ENCODE results near the gene MPV17L.
"Not testable (repeated sequence)": the region's sequence is repeated elsewhere in the genome, so short reads cannot be mapped to it uniquely, and the experiment has no call there.

The MPV17L gene

DNA sequence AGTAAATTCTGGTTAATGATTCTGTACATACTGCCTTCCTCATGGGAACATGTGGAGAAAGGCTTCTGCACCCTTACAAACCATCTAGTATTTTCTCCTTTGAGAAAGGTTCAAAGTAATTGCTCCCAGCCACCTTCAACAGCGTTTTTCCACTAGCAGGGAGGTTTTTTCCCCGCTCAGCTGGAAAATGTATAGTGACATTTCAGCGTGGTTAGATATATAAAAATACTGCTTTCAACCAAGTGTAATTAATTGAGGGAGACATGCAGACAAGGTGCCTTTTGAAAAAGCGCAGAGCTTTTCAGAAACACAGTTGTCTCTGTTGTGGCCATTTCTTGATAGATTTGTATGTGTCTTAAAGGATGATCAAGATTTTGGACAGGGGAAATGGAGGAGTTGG lies 44.0 kb downstream of the MPV17L start:
- H2BK120ac ChIP-seq (ENCODE audit: low read depth, low read length): no peak overlapping the region
- H3K79me1 ChIP-seq (ENCODE audit: low read depth, low read length): peaks cover 4% of the 10 kb centered on the region
- H3K9ac ChIP-seq (ENCODE audit: low read depth, low read length, poor library complexity): no peak overlapping the region
- H3K4me3 ChIP-seq (ENCODE audit: low read length in 2 of 2): no peak overlapping the region
- H3K9me3 ChIP-seq (replicated peaks in 1 of 2; ENCODE audit: control insufficient read depth in 2 of 2, insufficient read depth in 1 of 2, low read depth in 1 of 2, low read length in 2 of 2): no peaks in the 10 kb centered on the region
- H2BK12ac ChIP-seq (ENCODE audit: low read length): no peak overlapping the region
- no peak overlapping the region for H2AK5ac ChIP-seq (ENCODE audit: low read depth, low read length)
- no peaks in the 10 kb centered on the region for H3K27me3 ChIP-seq (ENCODE audit: control insufficient read depth in 3 of 3, insufficient read depth in 3 of 3, low read depth in 1 of 3, low read length in 3 of 3)
- no peak overlapping the region for H3K14ac ChIP-seq (ENCODE audit: low read length)
- no peak for DNase-seq (ENCODE audit: low spot score)
- WGBS, 2 donors (ENCODE audit: extremely low coverage in 2 of 2, insufficient read length in 2 of 2, insufficient replicate concordance in 1 of 2): no CpG with 5 or more reads among the region's 4 CpGs
- H2AFZ ChIP-seq (ENCODE audit: low read length): no peak overlapping the region
- no peak overlapping the region for H3K18ac ChIP-seq (ENCODE audit: low read length)
- H2BK5ac ChIP-seq (ENCODE audit: low read length): no peak overlapping the region
- H2BK15ac ChIP-seq (ENCODE audit: low read length): no peak overlapping the region
- H3K36me3 ChIP-seq (replicated peaks in 1 of 2; ENCODE audit: control insufficient read depth in 2 of 2, insufficient read depth in 2 of 2, low read length in 2 of 2): no peaks in the 10 kb centered on the region
- H3K27ac ChIP-seq (replicated peaks; ENCODE audit: low read length): no peak overlapping the region
- peak overlapping the region; percentile 11 for H3K4me2 ChIP-seq (ENCODE audit: insufficient read depth, low read length, poor library complexity, severe bottlenecking)
- peaks cover 2 to 5% of the 10 kb centered on the region in 2 donors for H3K4me1 ChIP-seq (ENCODE audit: control insufficient read depth in 2 of 2, insufficient read depth in 1 of 2, low read depth in 1 of 2, low read length in 2 of 2)
- H4K8ac ChIP-seq (ENCODE audit: low read depth, low read length): no peak overlapping the region
- no peak overlapping the region for H3K23ac ChIP-seq (ENCODE audit: low read depth, low read length, poor library complexity)
- no peak overlapping the region for H3K4ac ChIP-seq (ENCODE audit: low read length)
- H4K91ac ChIP-seq (ENCODE audit: low read depth, low read length, poor library complexity): no peak overlapping the region

DNA sequence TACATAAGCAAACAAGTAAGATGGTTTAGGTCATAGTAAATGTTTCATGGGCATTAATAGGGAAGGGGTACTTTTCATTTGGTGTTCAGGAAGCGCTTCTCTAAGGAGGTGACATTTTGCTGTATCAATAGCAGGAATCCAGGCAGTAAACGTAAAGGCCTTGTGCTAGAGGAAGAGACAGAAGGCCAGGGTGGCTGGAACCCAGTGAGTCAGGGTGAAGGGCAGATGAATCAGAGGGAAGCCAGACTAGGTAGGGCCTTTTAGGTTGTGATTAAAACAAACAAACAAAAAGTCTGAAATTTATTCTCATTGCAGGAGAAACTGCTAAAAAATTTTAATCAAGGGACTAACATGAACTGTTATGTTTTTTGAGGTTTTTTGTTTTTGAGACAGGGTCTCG lies 45.3 kb downstream of the MPV17L start:
- no peak overlapping the region for H3K4me3 ChIP-seq (ENCODE audit: low read length in 2 of 2)
- H4K91ac ChIP-seq (ENCODE audit: low read depth, low read length, poor library complexity): no peak overlapping the region
- no peak for DNase-seq (ENCODE audit: low spot score)
- H3K79me1 ChIP-seq (ENCODE audit: low read depth, low read length): peaks cover 4% of the 10 kb centered on the region
- H2BK120ac ChIP-seq (ENCODE audit: low read depth, low read length): no peak overlapping the region
- no peak overlapping the region for H3K4me2 ChIP-seq (ENCODE audit: insufficient read depth, low read length, poor library complexity, severe bottlenecking)
- no peak overlapping the region for H2AFZ ChIP-seq (ENCODE audit: low read length)
- H2BK12ac ChIP-seq (ENCODE audit: low read length): no peak overlapping the region
- no peak overlapping the region for H3K27ac ChIP-seq (replicated peaks; ENCODE audit: low read length)
- no peak overlapping the region for H4K8ac ChIP-seq (ENCODE audit: low read depth, low read length)
- no CpG with 5 or more reads among the region's 3 CpGs for WGBS, 2 donors (ENCODE audit: extremely low coverage in 2 of 2, insufficient read length in 2 of 2, insufficient replicate concordance in 1 of 2)
- H3K4ac ChIP-seq (ENCODE audit: low read length): no peak overlapping the region
- no peak overlapping the region for H3K9ac ChIP-seq (ENCODE audit: low read depth, low read length, poor library complexity)
- H3K4me1 ChIP-seq (ENCODE audit: control insufficient read depth in 2 of 2, insufficient read depth in 1 of 2, low read depth in 1 of 2, low read length in 2 of 2): peaks cover 0 to under 1% of the 10 kb centered on the region in 2 donors
- no peak overlapping the region for H3K23ac ChIP-seq (ENCODE audit: low read depth, low read length, poor library complexity)
- no peaks in the 10 kb centered on the region for H3K9me3 ChIP-seq (replicated peaks in 1 of 2; ENCODE audit: control insufficient read depth in 2 of 2, insufficient read depth in 1 of 2, low read depth in 1 of 2, low read length in 2 of 2)
- H3K18ac ChIP-seq (ENCODE audit: low read length): no peak overlapping the region
- no peak overlapping the region for H2AK5ac ChIP-seq (ENCODE audit: low read depth, low read length)
- no peaks in the 10 kb centered on the region for H3K27me3 ChIP-seq (ENCODE audit: control insufficient read depth in 3 of 3, insufficient read depth in 3 of 3, low read depth in 1 of 3, low read length in 3 of 3)
- H2BK15ac ChIP-seq (ENCODE audit: low read length): no peak overlapping the region
- H3K36me3 ChIP-seq (replicated peaks in 1 of 2; ENCODE audit: control insufficient read depth in 2 of 2, insufficient read depth in 2 of 2, low read length in 2 of 2): no peaks in the 10 kb centered on the region
- no peak overlapping the region for H2BK5ac ChIP-seq (ENCODE audit: low read length)
- H3K14ac ChIP-seq (ENCODE audit: low read length): no peak overlapping the region

DNA sequence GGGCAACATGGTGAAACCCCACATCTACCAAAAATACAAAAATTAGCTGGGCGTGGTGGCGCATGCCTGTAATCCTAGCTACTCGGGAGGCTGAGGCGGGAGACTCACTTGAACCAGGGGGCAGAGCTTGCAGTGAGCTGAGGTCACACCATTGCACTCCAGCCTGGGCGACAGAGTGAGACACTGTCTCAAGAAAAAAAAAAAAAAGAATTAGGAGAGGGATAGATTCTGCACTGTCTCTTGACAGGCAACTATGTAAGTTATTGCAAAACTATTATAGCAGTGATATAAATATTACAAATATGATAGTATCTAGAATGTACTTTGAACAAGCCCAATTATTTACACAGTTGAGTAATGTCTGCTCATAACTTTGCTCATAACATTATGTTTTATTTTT lies 46.6 kb downstream of the MPV17L start:
- H3K79me1 ChIP-seq (ENCODE audit: low read depth, low read length); H3K27ac ChIP-seq (replicated peaks; ENCODE audit: low read length); H3K4me1 ChIP-seq (ENCODE audit: control insufficient read depth in 2 of 2, insufficient read depth in 1 of 2, low read depth in 1 of 2, low read length in 2 of 2); H3K27me3 ChIP-seq (ENCODE audit: control insufficient read depth in 3 of 3, insufficient read depth in 3 of 3, low read depth in 1 of 3, low read length in 3 of 3); H2BK120ac ChIP-seq (ENCODE audit: low read depth, low read length); H3K36me3 ChIP-seq (replicated peaks in 1 of 2; ENCODE audit: control insufficient read depth in 2 of 2, insufficient read depth in 2 of 2, low read length in 2 of 2); H2BK5ac ChIP-seq (ENCODE audit: low read length); H3K4me2 ChIP-seq (ENCODE audit: insufficient read depth, low read length, poor library complexity, severe bottlenecking); DNase-seq (ENCODE audit: low spot score); H4K91ac ChIP-seq (ENCODE audit: low read depth, low read length, poor library complexity); H3K9ac ChIP-seq (ENCODE audit: low read depth, low read length, poor library complexity); H2BK12ac ChIP-seq (ENCODE audit: low read length); H3K14ac ChIP-seq (ENCODE audit: low read length); H3K18ac ChIP-seq (ENCODE audit: low read length); H2AFZ ChIP-seq (ENCODE audit: low read length); H4K8ac ChIP-seq (ENCODE audit: low read depth, low read length); H2AK5ac ChIP-seq (ENCODE audit: low read depth, low read length); H3K4ac ChIP-seq (ENCODE audit: low read length); H2BK15ac ChIP-seq (ENCODE audit: low read length); H3K4me3 ChIP-seq (ENCODE audit: low read length in 2 of 2); H3K9me3 ChIP-seq (replicated peaks in 1 of 2; ENCODE audit: control insufficient read depth in 2 of 2, insufficient read depth in 1 of 2, low read depth in 1 of 2, low read length in 2 of 2); H3K23ac ChIP-seq (ENCODE audit: low read depth, low read length, poor library complexity): not testable (repeated sequence)
- no CpG with 5 or more reads among the region's 5 CpGs for WGBS, 2 donors (ENCODE audit: extremely low coverage in 2 of 2, insufficient read length in 2 of 2, insufficient replicate concordance in 1 of 2)

DNA sequence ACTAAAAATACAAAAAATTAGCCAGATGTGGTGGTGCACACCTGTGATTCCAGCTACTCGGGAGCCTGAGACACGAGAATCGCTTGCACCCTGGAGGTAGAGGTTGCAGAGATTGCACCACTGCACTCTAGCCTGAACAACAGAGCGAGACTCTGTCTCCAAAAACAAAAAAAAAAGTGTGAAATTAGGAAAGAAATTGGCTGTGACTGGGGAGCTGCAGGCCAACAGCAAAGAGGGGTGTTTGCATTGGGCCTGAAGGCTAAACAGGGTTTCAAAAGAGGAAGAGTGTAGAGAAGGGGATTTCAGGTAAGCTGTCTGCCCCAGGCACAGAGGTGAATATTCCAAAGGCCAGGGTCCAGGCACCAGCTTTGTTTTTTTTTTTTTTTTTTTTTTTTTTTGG lies 48.2 kb downstream of the MPV17L start:
- H2BK5ac ChIP-seq (ENCODE audit: low read length): no peak overlapping the region
- H3K79me1 ChIP-seq (ENCODE audit: low read depth, low read length): peaks cover 4% of the 10 kb centered on the region
- H3K4me1 ChIP-seq (ENCODE audit: control insufficient read depth in 2 of 2, insufficient read depth in 1 of 2, low read depth in 1 of 2, low read length in 2 of 2): no peaks in the 10 kb centered on the region
- H4K8ac ChIP-seq (ENCODE audit: low read depth, low read length): no peak overlapping the region
- no peak overlapping the region for H4K91ac ChIP-seq (ENCODE audit: low read depth, low read length, poor library complexity)
- H3K27me3 ChIP-seq (ENCODE audit: control insufficient read depth in 3 of 3, insufficient read depth in 3 of 3, low read depth in 1 of 3, low read length in 3 of 3): no peaks in the 10 kb centered on the region
- no peak overlapping the region for H3K14ac ChIP-seq (ENCODE audit: low read length)
- no peak overlapping the region for H3K18ac ChIP-seq (ENCODE audit: low read length)
- no peak overlapping the region for H3K4me2 ChIP-seq (ENCODE audit: insufficient read depth, low read length, poor library complexity, severe bottlenecking)
- H2BK15ac ChIP-seq (ENCODE audit: low read length): no peak overlapping the region
- no peak overlapping the region for H2AK5ac ChIP-seq (ENCODE audit: low read depth, low read length)
- H3K4me3 ChIP-seq (ENCODE audit: low read length in 2 of 2): no peak overlapping the region
- no peak overlapping the region for H3K9ac ChIP-seq (ENCODE audit: low read depth, low read length, poor library complexity)
- no peak overlapping the region for H2BK12ac ChIP-seq (ENCODE audit: low read length)
- H3K23ac ChIP-seq (ENCODE audit: low read depth, low read length, poor library complexity): no peak overlapping the region
- DNase-seq (ENCODE audit: low spot score): no peak
- H2BK120ac ChIP-seq (ENCODE audit: low read depth, low read length): no peak overlapping the region
- no CpG with 5 or more reads among the region's 4 CpGs for WGBS, 2 donors (ENCODE audit: extremely low coverage in 2 of 2, insufficient read length in 2 of 2, insufficient replicate concordance in 1 of 2)
- H3K9me3 ChIP-seq (replicated peaks in 1 of 2; ENCODE audit: control insufficient read depth in 2 of 2, insufficient read depth in 1 of 2, low read depth in 1 of 2, low read length in 2 of 2): no peaks in the 10 kb centered on the region
- H3K36me3 ChIP-seq (replicated peaks in 1 of 2; ENCODE audit: control insufficient read depth in 2 of 2, insufficient read depth in 2 of 2, low read length in 2 of 2): no peaks in the 10 kb centered on the region
- H2AFZ ChIP-seq (ENCODE audit: low read length): no peak overlapping the region
- H3K4ac ChIP-seq (ENCODE audit: low read length): no peak overlapping the region
- H3K27ac ChIP-seq (replicated peaks; ENCODE audit: low read length): no peak overlapping the region
